Upper lobe of right lung (tissue), 1 donor: ENCODE results near the gene KIF6. TPM values are rescaled to one million over a fixed set of nuclear protein-coding genes. Genes with fewer than 3 reads are reported as not detected.

Source experiments
- ATAC-seq: fragments of 200-7000 bp; cut with Tn5 transposase; one replicate; pipeline ENCODE4 v1.9.1; 2020; ENCODE audit warnings: mild to moderate bottlenecking, moderate library complexity
- DNase-seq: peaks from one replicate; pipeline ENCODE4 v3.0.0-alpha.2; 2020
- H3K27ac ChIP-seq: fragments of 200-600 bp; one replicate; pipeline ENCODE4 v1.8.0; 2022
- H3K27me3 ChIP-seq: fragments of 200-600 bp; one replicate; pipeline ENCODE4 v1.8.0; 2022; ENCODE audit warnings: mild to moderate bottlenecking
- H3K36me3 ChIP-seq: fragments of 200-600 bp; one replicate; pipeline ENCODE4 v1.8.0; 2022
- H3K4me1 ChIP-seq: fragments of 200-600 bp; one replicate; pipeline ENCODE4 v1.8.0; 2022
- H3K4me3 ChIP-seq: fragments of 200-600 bp; one replicate; pipeline ENCODE4 v1.8.0; 2022; ENCODE audit warnings: mild to moderate bottlenecking
- H3K9me3 ChIP-seq: fragments of 200-600 bp; one replicate; pipeline ENCODE4 v1.8.0; 2022
- intact Hi-C: fragments of 100-400 bp; cut with DNase I; formaldehyde crosslinking; loops from one replicate; pipeline ENCODE4 v1.11.0; 2022
- total RNA-seq: library from RNA; stranded (reverse); fragmentation: NEBNext Ultra II Directional; extraction: Animal tissue kit (Norgen Biotek cat#: 25700); gene quantifications from one replicate; pipeline ENCODE4 v1.2.1, GENCODE V29; 2021
- TF ChIP-seq, protein P1 (sequence below): fragments of 200-600 bp; IDR thresholded peaks from one replicate; pipeline ENCODE4 v1.8.0; 2022; ENCODE audit warnings: antibody characterized with exemption
- donor health status: DM: no; HTN: yes; CAD: no; lungs with severe emphysema.

The KIF6 gene
- total RNA-seq, 1 donor from 2014 or later = 0.49 TPM

DNA sequence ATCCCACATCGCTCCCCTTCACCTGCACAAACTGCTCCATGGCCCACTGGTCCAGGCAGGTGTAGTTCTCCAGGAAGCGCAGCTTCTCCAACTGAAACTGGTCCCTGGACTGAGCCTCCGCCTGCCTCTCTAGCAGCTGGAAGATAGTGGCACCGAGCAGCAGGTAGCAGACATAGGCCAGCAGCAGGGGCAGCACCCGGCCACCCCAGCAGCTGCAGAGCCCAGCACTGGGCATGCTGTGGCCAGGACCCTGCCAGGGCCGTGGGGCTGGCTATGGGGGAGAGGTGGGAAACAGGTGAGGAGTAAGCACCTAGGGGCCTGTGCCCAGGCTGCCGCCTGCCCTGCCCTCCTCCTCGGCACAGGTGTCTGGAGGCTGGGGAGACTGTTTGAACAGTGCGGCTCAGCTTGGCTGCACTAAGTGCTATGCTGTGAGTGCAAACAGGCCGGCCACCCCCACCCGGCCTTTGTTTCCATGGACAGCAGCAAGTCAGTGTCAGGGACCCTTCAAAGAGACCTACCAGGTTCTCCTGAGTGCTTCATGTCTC is 402.8 kb downstream of the KIF6 start, which contains the start of gene KCNK16:
Gene KCNK16, minus strand, starts transcription at position 397 of the 545 bp plus-strand sequence. Its CDS starts 162 bp downstream, at position 235.
- Histone ChIP-seq H3K4me1 (no peaks in the 10 kb centered on the region), H3K9me3 (no peaks in the 10 kb centered on the region), H3K27me3 (no peaks in the 10 kb centered on the region), H3K27ac (no peak within 1 kb of the TSS), H3K4me3 (no peak within 1 kb of the TSS), H3K36me3 (no peaks in the 10 kb centered on the region)
- ATAC-seq (no peak), DNase-seq (no peak)
- intact Hi-C loops = no loop called here
- TF ChIP-seq, protein P1, sequence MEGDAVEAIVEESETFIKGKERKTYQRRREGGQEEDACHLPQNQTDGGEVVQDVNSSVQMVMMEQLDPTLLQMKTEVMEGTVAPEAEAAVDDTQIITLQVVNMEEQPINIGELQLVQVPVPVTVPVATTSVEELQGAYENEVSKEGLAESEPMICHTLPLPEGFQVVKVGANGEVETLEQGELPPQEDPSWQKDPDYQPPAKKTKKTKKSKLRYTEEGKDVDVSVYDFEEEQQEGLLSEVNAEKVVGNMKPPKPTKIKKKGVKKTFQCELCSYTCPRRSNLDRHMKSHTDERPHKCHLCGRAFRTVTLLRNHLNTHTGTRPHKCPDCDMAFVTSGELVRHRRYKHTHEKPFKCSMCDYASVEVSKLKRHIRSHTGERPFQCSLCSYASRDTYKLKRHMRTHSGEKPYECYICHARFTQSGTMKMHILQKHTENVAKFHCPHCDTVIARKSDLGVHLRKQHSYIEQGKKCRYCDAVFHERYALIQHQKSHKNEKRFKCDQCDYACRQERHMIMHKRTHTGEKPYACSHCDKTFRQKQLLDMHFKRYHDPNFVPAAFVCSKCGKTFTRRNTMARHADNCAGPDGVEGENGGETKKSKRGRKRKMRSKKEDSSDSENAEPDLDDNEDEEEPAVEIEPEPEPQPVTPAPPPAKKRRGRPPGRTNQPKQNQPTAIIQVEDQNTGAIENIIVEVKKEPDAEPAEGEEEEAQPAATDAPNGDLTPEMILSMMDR = no peak

DNA sequence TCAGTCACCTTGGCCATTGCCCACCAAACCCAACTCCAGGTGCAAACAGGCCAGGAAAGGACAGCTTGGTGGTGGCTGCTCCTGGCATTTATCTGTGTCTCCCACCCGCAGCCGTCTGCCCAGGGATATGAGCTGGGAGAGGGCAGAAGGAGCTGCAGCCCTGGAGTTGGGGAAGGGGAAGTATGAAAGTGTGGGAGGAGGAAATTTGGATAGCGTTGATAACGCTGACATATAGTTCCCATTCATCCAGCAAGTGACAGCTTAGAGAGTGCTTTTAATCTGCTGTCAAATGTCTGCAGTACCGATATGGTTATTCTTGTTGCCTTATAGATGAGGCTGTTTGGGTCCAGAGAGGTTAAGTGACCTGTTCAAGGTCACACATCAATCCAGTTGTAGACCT is 403.4 kb downstream of the KIF6 start:
- no peak for ATAC-seq
- intact Hi-C loops = no loop called here
- H3K27ac ChIP-seq = no peak overlapping the region

DNA sequence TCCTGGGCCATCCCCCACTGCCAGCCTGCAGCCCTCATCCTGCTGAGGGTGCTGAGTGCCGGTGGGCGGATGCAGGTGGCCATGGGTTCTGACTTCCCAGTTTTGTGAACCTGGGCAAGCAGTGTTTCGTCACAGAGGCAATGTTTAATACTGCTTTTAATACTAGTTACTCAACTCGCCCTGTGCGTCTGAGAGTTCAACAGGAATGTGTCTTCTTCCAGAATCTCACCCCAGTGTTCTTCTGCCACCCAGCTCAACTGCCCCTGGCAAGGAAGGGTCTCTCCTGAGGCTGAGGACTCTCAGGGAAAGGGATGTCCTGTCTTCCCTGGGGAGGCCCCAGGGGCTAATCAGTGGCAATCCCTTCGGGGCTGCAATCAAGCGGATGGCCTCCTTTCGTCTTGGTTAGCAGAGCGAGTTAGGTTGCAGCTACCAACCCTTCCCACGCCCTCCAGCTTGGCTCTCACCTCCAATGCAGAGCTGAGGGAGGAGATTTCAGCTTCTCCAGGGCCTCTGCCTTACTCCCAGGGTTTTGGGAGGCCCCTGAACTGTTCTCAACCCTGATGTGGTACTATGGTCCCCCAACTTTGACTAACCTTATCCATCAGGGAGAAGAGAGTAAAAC is 404.7 kb downstream of the KIF6 start:
- H3K9me3 ChIP-seq = no peaks in the 10 kb centered on the region
- TF ChIP-seq, protein P1 = no peak
- intact Hi-C loops = no loop called here
- DNase-seq (no peak), ATAC-seq (no peak)
- H3K36me3 ChIP-seq = no peaks in the 10 kb centered on the region
- H3K27ac ChIP-seq = no peak overlapping the region
- H3K4me3 ChIP-seq = no peak overlapping the region
- H3K27me3 ChIP-seq = no peaks in the 10 kb centered on the region
- H3K4me1 ChIP-seq = no peaks in the 10 kb centered on the region

More for the DNA sequence above, 403.4 kb downstream of the KIF6 start:
- TF ChIP-seq, protein P1 = no peak
- no peak for DNase-seq
- no peaks in the 10 kb centered on the region for H3K27me3 ChIP-seq
- no peaks in the 10 kb centered on the region for H3K4me1 ChIP-seq
- no peak overlapping the region for H3K4me3 ChIP-seq
- H3K36me3 ChIP-seq = no peaks in the 10 kb centered on the region
- no peaks in the 10 kb centered on the region for H3K9me3 ChIP-seq

DNA sequence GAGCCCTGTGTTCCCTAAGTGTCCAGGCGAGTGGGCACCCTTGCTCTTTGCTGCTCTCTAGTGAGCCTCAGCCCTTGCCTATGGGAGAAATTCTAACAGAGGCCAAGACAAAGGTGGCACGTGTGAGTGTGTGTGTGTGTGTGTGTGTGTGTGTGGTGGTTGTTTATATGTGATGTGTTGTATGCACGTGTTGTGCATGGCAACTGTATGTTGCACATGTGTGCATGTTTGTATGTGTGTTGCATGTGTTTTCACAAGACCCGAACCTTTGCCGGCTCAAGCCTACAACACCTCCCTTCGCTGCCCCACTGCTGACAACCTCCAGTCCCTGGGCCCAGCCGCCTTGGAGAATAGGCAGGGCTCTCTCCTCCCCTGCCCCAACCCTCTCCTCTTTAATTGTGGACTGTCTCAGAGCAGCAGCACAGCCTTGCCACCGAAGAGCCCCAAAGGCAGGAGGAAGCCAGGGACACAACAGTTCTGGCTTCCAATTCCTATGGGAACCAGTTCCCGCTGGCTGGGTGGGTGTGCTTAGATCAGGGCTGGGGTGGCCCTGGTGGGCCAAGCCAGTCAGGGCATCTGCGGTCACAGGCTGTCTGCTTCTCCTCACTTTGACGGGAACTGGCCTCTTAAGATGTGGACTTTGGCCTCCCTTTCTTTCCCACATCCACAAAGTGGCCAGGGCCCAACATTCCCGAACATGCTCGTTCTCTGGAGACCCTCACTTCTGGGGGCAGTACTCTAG is 405.4 kb downstream of the KIF6 start:
- DNase-seq (no peak), ATAC-seq (no peak)
- no peak overlapping the region for H3K4me3 ChIP-seq
- no peaks in the 10 kb centered on the region for H3K36me3 ChIP-seq
- no peaks in the 10 kb centered on the region for H3K27me3 ChIP-seq
- intact Hi-C loops = no loop called here
- no peak overlapping the region for H3K27ac ChIP-seq
- TF ChIP-seq, protein P1 = no peak
- H3K9me3 ChIP-seq = no peaks in the 10 kb centered on the region
- H3K4me1 ChIP-seq = no peaks in the 10 kb centered on the region

DNA sequence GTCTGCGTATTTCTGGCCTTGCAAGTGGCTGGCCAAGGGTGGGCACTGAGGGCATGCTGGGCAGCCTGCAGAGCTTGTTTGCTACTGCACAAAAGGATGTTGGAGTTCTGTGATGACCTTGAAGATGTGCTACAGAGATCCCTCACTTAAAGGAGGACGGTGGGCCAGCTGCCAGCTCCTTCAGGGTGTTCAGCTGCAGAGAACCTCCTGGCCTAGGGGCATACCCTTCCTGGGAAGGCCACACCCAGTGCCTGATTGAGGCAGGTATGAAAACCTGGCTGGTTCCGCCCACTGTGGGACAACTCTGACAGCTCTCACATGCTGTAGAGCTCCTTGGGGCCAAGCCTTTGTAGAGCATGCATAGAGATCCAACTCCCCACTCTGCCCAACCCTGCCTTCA is 408.0 kb downstream of the KIF6 start:
- DNase-seq = no peak
- intact Hi-C loops = no loop called here
- H3K27ac ChIP-seq = no peak overlapping the region
- H3K4me1 ChIP-seq = peaks cover 12% of the 10 kb centered on the region
- H3K4me3 ChIP-seq = no peak overlapping the region
- H3K36me3 ChIP-seq = no peaks in the 10 kb centered on the region
- TF ChIP-seq, protein P1 = no peak
- peaks cover 22% of the 10 kb centered on the region for H3K27me3 ChIP-seq
- no peak for ATAC-seq
- no peaks in the 10 kb centered on the region for H3K9me3 ChIP-seq
